22Rv1 (cell line): ENCODE data around the gene EML4.

Experiments used
- ZFX ChIP-seq: fragments of 450-650 bp; IDR thresholded peaks from 2 replicates; pipeline ENCODE4 v1.6.1; 2017; ENCODE audit warnings: antibody characterized with exemption, borderline replicate concordance
- TF ChIP-seq, protein P1 (sequence below): fragments of 450-650 bp; IDR thresholded peaks from 2 replicates; pipeline ENCODE4 v1.5.1; 2017; ENCODE audit warnings: mild to moderate bottlenecking

DNA sequence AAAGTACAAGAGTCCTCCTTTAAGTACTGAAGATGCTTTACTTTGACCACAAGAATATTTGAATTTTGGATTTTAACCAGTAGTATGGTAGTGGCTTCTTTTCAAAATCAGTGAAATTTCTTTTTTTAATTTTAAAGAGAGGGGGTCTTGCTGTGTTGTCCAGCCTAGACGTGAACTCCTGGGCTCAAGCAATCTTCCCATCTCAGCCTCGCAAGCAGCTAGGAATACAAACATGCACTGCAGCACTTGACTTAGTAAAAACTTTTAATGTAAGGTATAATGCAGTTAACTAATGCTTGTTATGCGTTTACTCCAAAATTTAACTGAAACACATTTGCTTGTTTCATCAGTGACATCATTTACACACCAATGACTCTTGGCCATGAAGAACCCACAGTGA lies 49.6 kb downstream of the EML4 start:
- TF ChIP-seq, protein P1, sequence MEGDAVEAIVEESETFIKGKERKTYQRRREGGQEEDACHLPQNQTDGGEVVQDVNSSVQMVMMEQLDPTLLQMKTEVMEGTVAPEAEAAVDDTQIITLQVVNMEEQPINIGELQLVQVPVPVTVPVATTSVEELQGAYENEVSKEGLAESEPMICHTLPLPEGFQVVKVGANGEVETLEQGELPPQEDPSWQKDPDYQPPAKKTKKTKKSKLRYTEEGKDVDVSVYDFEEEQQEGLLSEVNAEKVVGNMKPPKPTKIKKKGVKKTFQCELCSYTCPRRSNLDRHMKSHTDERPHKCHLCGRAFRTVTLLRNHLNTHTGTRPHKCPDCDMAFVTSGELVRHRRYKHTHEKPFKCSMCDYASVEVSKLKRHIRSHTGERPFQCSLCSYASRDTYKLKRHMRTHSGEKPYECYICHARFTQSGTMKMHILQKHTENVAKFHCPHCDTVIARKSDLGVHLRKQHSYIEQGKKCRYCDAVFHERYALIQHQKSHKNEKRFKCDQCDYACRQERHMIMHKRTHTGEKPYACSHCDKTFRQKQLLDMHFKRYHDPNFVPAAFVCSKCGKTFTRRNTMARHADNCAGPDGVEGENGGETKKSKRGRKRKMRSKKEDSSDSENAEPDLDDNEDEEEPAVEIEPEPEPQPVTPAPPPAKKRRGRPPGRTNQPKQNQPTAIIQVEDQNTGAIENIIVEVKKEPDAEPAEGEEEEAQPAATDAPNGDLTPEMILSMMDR = no peak
- TF ChIP-seq ZFX = no peak
